Adrenal gland (tissue), 12 donors: ENCODE measurements around the gene CEP76. TPM values are rescaled to one million over a fixed set of nuclear protein-coding genes. Genes with fewer than 3 reads are reported as not detected.

Source experiments
- DNase-seq, 7 donors: peaks; one replicate each; pipeline ENCODE4 v3.0.0-alpha.2; 2019 to 2020
- H3K27ac ChIP-seq, 5 donors: fragments of 200-600 bp; sonication (generic) in 4 of 5; 1 replicate in 3 of 5; 2 replicates in 2 of 5; pipeline versions ENCODE4 v1.5.1 to v1.8.0; 2016 to 2020; ENCODE audit warnings: mild to moderate bottlenecking in 1 of 5
- H3K27me3 ChIP-seq: fragments of 200-600 bp; 2 replicates; pipeline ENCODE4 v1.8.0; 2021
- H3K36me3 ChIP-seq, 2 donors: fragments of 200-600 bp; replicated peaks in 1 of 2; 1 replicate in 1 of 2; 2 replicates in 1 of 2; pipeline versions ENCODE4 v1.5.1 to v1.8.0; 2018 to 2022
- H3K4me1 ChIP-seq, 2 donors: fragments of 200-600 bp; replicated peaks in 1 of 2; 1 replicate in 1 of 2; 2 replicates in 1 of 2; pipeline versions ENCODE4 v1.5.1 to v1.8.0; 2018 to 2021
- H3K4me3 ChIP-seq, 4 donors: fragments of 200-600 bp; sonication (generic) in 3 of 4; one replicate each; pipeline ENCODE4 v1.5.1; 2016 to 2018
- H3K9me3 ChIP-seq, 3 donors: fragments of 200-600 bp; sonication (generic) in 1 of 3; replicated peaks in 1 of 3; 1 replicate in 2 of 3; 2 replicates in 1 of 3; pipeline versions ENCODE4 v1.5.1 to v1.8.0; 2016 to 2021
- CTCF ChIP-seq, 6 experiments: fragments of 450-650 bp in 4 of 6; fragments of 200-600 bp in 2 of 6; sonication (generic) in 1 of 6; IDR thresholded peaks; 1 replicate in 5 of 6; 2 replicates in 1 of 6; pipeline versions ENCODE4 v1.5.1 to v1.8.0; 2016 to 2021; ENCODE audit warnings: antibody characterized with exemption in 6 of 6, mild to moderate bottlenecking in 2 of 6, moderate library complexity in 1 of 6
- POLR2A ChIP-seq, 2 donors: fragments of 450-650 bp; IDR thresholded peaks; one replicate each; pipeline ENCODE4 v1.6.1; 2017; ENCODE audit warnings: antibody characterized with exemption in 2 of 2, mild to moderate bottlenecking in 2 of 2, moderate library complexity in 1 of 2
- WGBS, 4 donors: extraction: QIAGEN DNeasy Blood & Tissue Kit in 2 of 4; methylation state at CpG; one replicate each; pipeline versions ENCODE4 v1.1.5 to v1.1.7; 2013 to 2017; 5-methylcytosine and 5-hydroxymethylcytosine counted together
- intact Hi-C, 2 donors: fragments of 100-400 bp; cut with DNase I; formaldehyde crosslinking; loops; one replicate each; pipeline versions ENCODE4 v1.14.1 to v1.15.0; 2022 to 2023
- polyA plus RNA-seq, 3 donors: library from polyadenylated mRNA; stranded (reverse); fragments of 200-250 nt in 2 of 3; fragments of 350-450 nt in 1 of 3; fragmentation: Illumina TruSeq in 1 of 3; extraction: RNeasy Lipid Tissue Mini Kit (QIAGEN cat#74804) in 1 of 3; gene quantifications; one replicate each; pipeline ENCODE4 v1.2.3, GENCODE V29; 2013 to 2014
- total RNA-seq, 9 donors: library from RNA; depleted of rRNA in 4 of 9; stranded (reverse); fragments of >200 nt in 4 of 9; fragments of 120-200 nt in 1 of 9; fragmentation: NEBNext Ultra II Directional in 1 of 9; extraction: Animal tissue kit (Norgen Biotek cat#: 25700) in 1 of 9; gene quantifications; one replicate each; pipeline versions ENCODE4 v1.1.0 to v1.2.4, GENCODE V29; 2013 to 2023
- donor health status: healthy with polysubstance abuse.
- donor health status: Bipolar disorder and iron deficiency.
- donor health status: DM: yes; HTN: yes; CAD: no.
- donor health status: DM: no; HTN: no; CAD: no.
- donor health status: DM: no; HTN: no; CAD: no.
- donor health status: DM: yes; HTN: yes; CAD: no.

CEP76 gene
- total and polyA plus RNA-seq, 12 donors = 2.6 to 32.2 (median 7.2) TPM

DNA sequence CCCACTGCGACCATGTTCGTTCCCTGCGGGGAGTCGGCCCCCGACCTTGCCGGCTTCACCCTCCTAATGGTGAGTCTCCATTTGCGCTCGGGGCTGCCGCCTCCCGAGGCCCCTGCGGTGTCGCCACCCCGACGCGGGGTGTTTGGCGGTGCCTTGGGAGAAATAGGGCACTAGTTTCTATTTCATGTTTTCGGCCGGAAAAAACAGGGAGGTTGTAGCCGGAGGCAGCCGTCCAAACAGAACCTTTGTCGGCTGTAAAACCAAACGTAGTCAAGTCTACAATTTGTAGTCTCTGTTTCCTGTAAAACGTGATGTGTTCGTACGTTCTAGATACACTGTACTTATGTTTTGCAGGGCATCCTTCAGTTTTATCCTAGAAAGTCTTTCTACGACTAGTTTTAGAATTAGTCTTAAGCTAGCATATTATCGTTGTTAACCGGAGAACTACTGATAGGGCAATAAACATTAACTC, 609 bp upstream of the CEP76 start:
- H3K36me3 ChIP-seq = peaks cover 0 to 14% of the 10 kb centered on the region in 2 donors
- no peaks in the 10 kb centered on the region for H3K27me3 ChIP-seq
- intact Hi-C loops = no loop called here
- no peaks in the 10 kb centered on the region for H3K9me3 ChIP-seq
- peak overlapping the region; percentile 76 to 98 (median 93) for H3K27ac ChIP-seq
- H3K4me3 ChIP-seq = peak overlapping the region; percentile 71 to 94 (median 84)
- TF ChIP-seq CTCF (IDR thresholded peaks at IDR 0.05) (no peak), POLR2A (IDR thresholded peaks at IDR 0.05) (no peak)
- H3K4me1 ChIP-seq = peaks cover 11 to 35% of the 10 kb centered on the region in 2 donors
- 0% methylated on average over 12 to 28 of the region's 28 CpGs for WGBS, 4 donors
- no peak for DNase-seq

DNA sequence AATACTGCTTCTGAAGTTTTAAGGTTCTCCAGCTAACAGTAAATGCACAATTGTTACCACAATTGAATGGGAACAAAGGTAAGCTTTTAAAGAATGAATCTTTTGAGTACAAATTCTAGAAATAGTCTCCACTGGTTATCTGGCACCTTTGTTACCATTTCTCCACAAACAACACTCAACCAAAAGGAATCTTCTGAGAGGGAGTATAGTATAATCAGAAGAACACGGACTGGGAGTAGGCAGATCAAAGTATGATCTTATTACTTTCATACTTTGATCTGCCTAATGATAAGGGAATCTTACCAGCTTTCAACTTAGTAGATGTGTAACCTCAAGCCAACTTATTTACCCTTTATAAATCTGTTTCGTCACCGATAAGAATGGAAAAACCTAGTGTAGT, 1.4 kb downstream of the CEP76 start:
- Histone ChIP-seq H3K4me3 (peak overlapping the region in 1 of 4 donors; percentile 71), H3K27ac (no peak overlapping the region), H3K4me1 (peaks cover 11 to 35% of the 10 kb centered on the region in 2 donors), H3K9me3 (no peaks in the 10 kb centered on the region), H3K27me3 (no peaks in the 10 kb centered on the region), H3K36me3 (no peaks in the 10 kb centered on the region)
- 69 to 76% (median 72%) methylated on average over 3 of the region's 3 CpGs for WGBS, 4 donors
- TF ChIP-seq CTCF (IDR thresholded peaks at IDR 0.05) (no peak), POLR2A (IDR thresholded peaks at IDR 0.05) (no peak)
- intact Hi-C loops = no loop called here
- no peak for DNase-seq

GRCh38 chr18:12699747-12700146, 2.8 kb downstream of the CEP76 start:
- no peak overlapping the region for H3K4me3 ChIP-seq
- WGBS, 4 donors = 73 to 90% (median 78%) methylated on average over 2 of the region's 2 CpGs
- intact Hi-C loops = no loop called here
- no peaks in the 10 kb centered on the region for H3K9me3 ChIP-seq
- H3K27me3 ChIP-seq = no peaks in the 10 kb centered on the region
- no peaks in the 10 kb centered on the region for H3K36me3 ChIP-seq
- no peak for DNase-seq
- peaks cover 11 to 29% of the 10 kb centered on the region in 2 donors for H3K4me1 ChIP-seq
- no peak overlapping the region for H3K27ac ChIP-seq
- TF ChIP-seq POLR2A (IDR thresholded peaks at IDR 0.05) = no peak
- no peak for TF ChIP-seq CTCF (IDR thresholded peaks at IDR 0.05)

GRCh38 chr18:12694032-12694431, 8.5 kb downstream of the CEP76 start:
- DNase-seq = no peak
- TF ChIP-seq POLR2A (IDR thresholded peaks at IDR 0.05) (no peak), CTCF (IDR thresholded peaks at IDR 0.05) (no peak)
- 40 to 96% (median 79%) methylated on average over 2 of the region's 2 CpGs for WGBS, 4 donors
- intact Hi-C loops = no loop called here
- H3K27me3 ChIP-seq = no peaks in the 10 kb centered on the region
- H3K4me3 ChIP-seq = no peak overlapping the region
- peaks cover 0 to 4% of the 10 kb centered on the region in 2 donors for H3K4me1 ChIP-seq
- H3K36me3 ChIP-seq = no peaks in the 10 kb centered on the region
- H3K27ac ChIP-seq = no peak overlapping the region
- no peaks in the 10 kb centered on the region for H3K9me3 ChIP-seq
